ENCODE results near the gene IFITM1. TPM values are rescaled to one million over a fixed set of nuclear protein-coding genes. Genes with fewer than 3 reads are reported as not detected.

IFITM1 gene
- total and polyA plus RNA-seq, 9 of the 15 experiments (the other 6 are each of a cell fraction or from before 2014, with no cell fraction given) = 691 to 5,579 (median 974) TPM

DNA sequence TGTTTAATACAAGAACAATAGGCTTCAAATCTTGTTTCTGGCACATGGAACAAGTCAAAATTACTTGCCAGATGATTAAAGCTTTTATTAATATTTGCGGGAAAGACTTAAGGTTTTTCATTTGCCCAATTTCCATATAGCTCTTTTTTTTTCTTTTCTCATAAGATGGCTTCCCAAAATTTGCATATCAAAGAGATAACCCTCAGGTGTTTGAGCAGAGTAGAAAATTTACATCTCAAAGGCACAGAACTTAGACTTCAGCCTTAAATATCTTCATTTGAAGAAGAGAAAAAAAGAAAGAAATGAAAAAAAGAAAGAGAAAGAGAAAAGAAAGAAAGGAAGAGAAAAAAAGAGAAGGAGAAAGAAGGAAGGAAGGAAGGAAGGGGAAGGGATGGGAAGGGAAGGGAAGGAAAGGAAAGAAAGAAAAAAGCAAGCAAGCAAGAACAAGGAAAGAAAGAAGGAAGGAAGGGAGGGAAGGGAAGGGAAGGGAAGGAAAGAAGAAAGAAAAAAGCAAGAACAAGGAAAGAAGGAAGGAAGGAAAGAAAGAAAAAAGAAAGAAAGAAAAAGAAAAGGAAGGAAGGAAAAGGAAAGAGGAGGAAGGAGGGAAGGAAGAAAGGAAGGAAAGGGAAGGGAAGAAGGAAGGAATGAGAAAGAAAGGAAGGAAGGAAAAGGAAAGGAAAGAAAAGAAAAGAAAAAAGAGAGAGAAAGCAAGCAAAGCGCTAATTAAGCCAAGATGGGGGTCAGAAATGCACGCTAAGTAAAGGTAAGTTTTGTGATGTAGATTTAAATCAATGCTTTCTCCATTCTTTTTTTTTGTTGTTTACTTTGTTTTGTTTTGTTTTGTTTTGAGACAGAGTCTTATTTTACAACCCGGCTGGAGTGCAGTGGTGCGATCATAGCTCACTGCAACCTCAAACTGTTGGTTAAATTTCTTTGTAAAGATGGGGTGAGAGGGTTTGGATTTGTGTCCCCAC, 27.0 kb downstream of the IFITM1 start (continued):
- TF ChIP-seq ZNF699 (CRISPR knock-in tag; IDR thresholded peaks at IDR 0.05; ENCODE audit: insufficient replicate concordance) (no peak), SREBF1 (IDR thresholded peaks at IDR 0.05; ENCODE audit: borderline replicate concordance, low read depth, low read length) (no peak), ZNF75A (CRISPR knock-in tag; IDR thresholded peaks at IDR 0.05) (no peak), MTA3 (IDR thresholded peaks at IDR 0.05; ENCODE audit: borderline replicate concordance) (no peak), ZNF232 (CRISPR knock-in tag; IDR thresholded peaks at IDR 0.05) (no peak), RBM34 (IDR thresholded peaks at IDR 0.05; ENCODE audit: borderline replicate concordance, insufficient read depth, low read length) (no peak), CHD2 (IDR thresholded peaks at IDR 0.05; ENCODE audit: low read depth, low read length) (no peak), MBD2 (IDR thresholded peaks at IDR 0.05; ENCODE audit: borderline replicate concordance, low read depth) (no peak), NR2C2 (CRISPR knock-in tag; IDR thresholded peaks at IDR 0.05) (no peak), NR2C2 (tag; IDR thresholded peaks at IDR 0.05) (no peak), ZNF133 (CRISPR knock-in tag; IDR thresholded peaks at IDR 0.05) (no peak), RBM39 (optimal IDR thresholded peaks at IDR 0.05; ENCODE audit: low read depth, low read length) (no peak), ARNT (IDR thresholded peaks at IDR 0.05) (0 out of 4 replicates have a peak, but pooled peaks of 1 of the 2 experiments have one; percentile 59), EP300 (IDR thresholded peaks at IDR 0.05; ENCODE audit: low read length) (no peak), SAP30 (IDR thresholded peaks at IDR 0.05; ENCODE audit: borderline replicate concordance, insufficient read depth, low read depth, low read length, poor library complexity, severe bottlenecking) (no peak), LCOR (CRISPR knock-in tag; IDR thresholded peaks at IDR 0.05) (no peak), RBM15 (IDR thresholded peaks at IDR 0.05; ENCODE audit: insufficient read depth, low read length) (no peak), KLF13 (tag; IDR thresholded peaks at IDR 0.05; ENCODE audit: borderline replicate concordance, low read depth) (no peak), RBBP5 (IDR thresholded peaks at IDR 0.05; ENCODE audit: borderline replicate concordance, insufficient read depth, low read length, poor library complexity, severe bottlenecking) (no peak), PHB2 (IDR thresholded peaks at IDR 0.05; ENCODE audit: low read depth) (peak; percentile 71; the same call in 1 of the 2 replicates), CEBPG (CRISPR knock-in tag; IDR thresholded peaks at IDR 0.05) (no peak), CEBPG (tag; conservative IDR thresholded peaks at IDR 0.05 in 1 of 2, IDR thresholded peaks at IDR 0.05 in 1 of 2) (no peak), NRF1 (conservative IDR thresholded peaks at IDR 0.05 in 1 of 2, IDR thresholded peaks at IDR 0.05 in 1 of 2) (no peak)
- TF ChIP-seq, protein P1, sequence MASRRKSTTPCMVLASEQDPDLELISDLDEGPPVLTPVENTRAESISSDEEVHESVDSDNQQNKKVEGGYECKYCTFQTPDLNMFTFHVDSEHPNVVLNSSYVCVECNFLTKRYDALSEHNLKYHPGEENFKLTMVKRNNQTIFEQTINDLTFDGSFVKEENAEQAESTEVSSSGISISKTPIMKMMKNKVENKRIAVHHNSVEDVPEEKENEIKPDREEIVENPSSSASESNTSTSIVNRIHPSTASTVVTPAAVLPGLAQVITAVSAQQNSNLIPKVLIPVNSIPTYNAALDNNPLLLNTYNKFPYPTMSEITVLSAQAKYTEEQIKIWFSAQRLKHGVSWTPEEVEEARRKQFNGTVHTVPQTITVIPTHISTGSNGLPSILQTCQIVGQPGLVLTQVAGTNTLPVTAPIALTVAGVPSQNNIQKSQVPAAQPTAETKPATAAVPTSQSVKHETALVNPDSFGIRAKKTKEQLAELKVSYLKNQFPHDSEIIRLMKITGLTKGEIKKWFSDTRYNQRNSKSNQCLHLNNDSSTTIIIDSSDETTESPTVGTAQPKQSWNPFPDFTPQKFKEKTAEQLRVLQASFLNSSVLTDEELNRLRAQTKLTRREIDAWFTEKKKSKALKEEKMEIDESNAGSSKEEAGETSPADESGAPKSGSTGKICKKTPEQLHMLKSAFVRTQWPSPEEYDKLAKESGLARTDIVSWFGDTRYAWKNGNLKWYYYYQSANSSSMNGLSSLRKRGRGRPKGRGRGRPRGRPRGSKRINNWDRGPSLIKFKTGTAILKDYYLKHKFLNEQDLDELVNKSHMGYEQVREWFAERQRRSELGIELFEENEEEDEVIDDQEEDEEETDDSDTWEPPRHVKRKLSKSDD (conservative IDR thresholded peaks at IDR 0.05; ENCODE audit: low read length) = no peak

Measured in K562 (cell line).